ENCODE data around the gene WAPL. TPM values are rescaled to one million over a fixed set of nuclear protein-coding genes. Genes with fewer than 3 reads are reported as not detected.

Gene WAPL
- total and polyA plus RNA-seq, 9 of the 15 experiments (the other 6 are each of a cell fraction or from before 2014, with no cell fraction given): 14.3 to 36.4 (median 25.3) TPM

GRCh38 chr10:86399879-86400704, 121.5 kb downstream of the WAPL start (continued):
- peak; percentile 60 for TF ChIP-seq U2AF1 (optimal IDR thresholded peaks at IDR 0.05; ENCODE audit: low read depth, low read length)
- TF ChIP-seq ZNF384 (IDR thresholded peaks at IDR 0.05; ENCODE audit: low read depth, low read length): 0 out of 2 replicates have a peak, but pooled peaks have one; percentile 18
- 0 out of 2 replicates have a peak, but pooled peaks have one; percentile 19 for TF ChIP-seq HCFC1 (IDR thresholded peaks at IDR 0.05; ENCODE audit: low read depth, low read length)
- TF ChIP-seq SMAD3 (CRISPR knock-in tag; conservative IDR thresholded peaks at IDR 0.05): no peak
- TF ChIP-seq BHLHE40 (IDR thresholded peaks at IDR 0.05; ENCODE audit: low read length): 0 out of 2 replicates have a peak, but pooled peaks have one; percentile 12
- peak; percentile 30; the same call in 1 of the 2 replicates for TF ChIP-seq VEZF1 (CRISPR knock-in tag; IDR thresholded peaks at IDR 0.05)
- TF ChIP-seq, protein P1, sequence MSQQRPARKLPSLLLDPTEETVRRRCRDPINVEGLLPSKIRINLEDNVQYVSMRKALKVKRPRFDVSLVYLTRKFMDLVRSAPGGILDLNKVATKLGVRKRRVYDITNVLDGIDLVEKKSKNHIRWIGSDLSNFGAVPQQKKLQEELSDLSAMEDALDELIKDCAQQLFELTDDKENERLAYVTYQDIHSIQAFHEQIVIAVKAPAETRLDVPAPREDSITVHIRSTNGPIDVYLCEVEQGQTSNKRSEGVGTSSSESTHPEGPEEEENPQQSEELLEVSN (IDR thresholded peaks at IDR 0.05; ENCODE audit: borderline replicate concordance in 1 of 2, extremely low read depth in 1 of 2, insufficient read depth in 1 of 2, insufficient read length in 1 of 2, low read depth in 1 of 2, low read length in 1 of 2, poor library complexity in 1 of 2, severe bottlenecking in 1 of 2): peak in 1 of 2 experiments; percentile 52
- peak; percentile 56; the same call in 1 of the 2 replicates for TF ChIP-seq CXXC5 (CRISPR knock-in tag; IDR thresholded peaks at IDR 0.05)
- peak; percentile 59 to 80 for TF ChIP-seq RAD21 (CRISPR knock-in tag; conservative IDR thresholded peaks at IDR 0.05 in 1 of 2, IDR thresholded peaks at IDR 0.05 in 1 of 2)
- TF ChIP-seq EZH2 (IDR thresholded peaks at IDR 0.05; ENCODE audit: borderline replicate concordance, low read depth, low read length): no peak
- TF ChIP-seq MGA (IDR thresholded peaks at IDR 0.05): peak; percentile 74
- peak; percentile 93 for TF ChIP-seq CTBP1 (IDR thresholded peaks at IDR 0.05; ENCODE audit: borderline replicate concordance)

Measured in K562 (cell line).